Psoas muscle (tissue), 8 donors: ENCODE measurements around the gene PDE4D. TPM values are rescaled to one million over a fixed set of nuclear protein-coding genes. Genes with fewer than 3 reads are reported as not detected.

Experiments used
- ATAC-seq, 4 donors: fragments of 200-7000 bp; cut with Tn5 transposase; one replicate each; pipeline ENCODE4 v1.9.1; 2020; ENCODE audit warnings: moderate library complexity in 3 of 4, mild to moderate bottlenecking in 2 of 4
- DNase-seq, 2 donors: peaks; one replicate each; pipeline ENCODE4 v3.0.0-alpha.2; 2020
- H3K27ac ChIP-seq: fragments of 200-600 bp; one replicate; pipeline ENCODE4 v1.8.0; 2022
- H3K27me3 ChIP-seq, 3 donors: fragments of 200-600 bp in 1 of 3; one replicate each; pipeline versions ENCODE4 v1.6.1 to v1.8.0; 2013 to 2022; ENCODE audit warnings: low read length in 2 of 3, mild to moderate bottlenecking in 2 of 3, moderate library complexity in 1 of 3; ENCODE audit not compliant: insufficient read depth in 3 of 3
- H3K36me3 ChIP-seq, 2 donors: fragments of 200-600 bp in 1 of 2; one replicate each; pipeline versions ENCODE4 v1.6.1 to v1.8.0; 2013 to 2022; ENCODE audit warnings: low read depth in 1 of 2, mild to moderate bottlenecking in 1 of 2, moderate library complexity in 1 of 2; ENCODE audit not compliant: insufficient read depth in 1 of 2
- H3K4me1 ChIP-seq: fragments of 200-600 bp; one replicate; pipeline ENCODE4 v1.8.0; 2022
- H3K4me3 ChIP-seq: fragments of 200-600 bp; one replicate; pipeline ENCODE4 v1.8.0; 2022; ENCODE audit warnings: mild to moderate bottlenecking
- H3K9me3 ChIP-seq: fragments of 200-600 bp; one replicate; pipeline ENCODE4 v1.8.0; 2022
- CTCF ChIP-seq: fragments of 200-600 bp; IDR thresholded peaks from one replicate; pipeline ENCODE4 v1.8.0; 2022; ENCODE audit warnings: antibody characterized with exemption
- WGBS, 3 donors: extraction: QIAGEN DNeasy Blood & Tissue Kit; methylation state at CpG; one replicate each; pipeline versions ENCODE4 v1.1.6 to v1.1.7; 2013; 5-methylcytosine and 5-hydroxymethylcytosine counted together
- intact Hi-C, 2 donors: fragments of 100-400 bp; cut with DNase I; formaldehyde crosslinking; loops; one replicate each; pipeline versions ENCODE4 v1.11.0 to v1.14.2; 2022
- polyA plus RNA-seq, 3 donors: library from polyadenylated mRNA; stranded (reverse); fragments of 200-250 nt; gene quantifications; one replicate each; pipeline ENCODE4 v1.2.3, GENCODE V29; 2013
- total RNA-seq, 4 donors: library from RNA; stranded (reverse); fragmentation: NEBNext Ultra II Directional in 2 of 4; extraction: Animal tissue kit (Norgen Biotek cat#: 25700) in 2 of 4; gene quantifications; one replicate each; pipeline versions ENCODE4 v1.2.1 to v1.2.4, GENCODE V29; 2021 to 2023
- donor health status: healthy with polysubstance abuse.
- donor health status: DM: no; HTN: no; CAD: no; lungs with moderate emphysema.
- donor health status: Bipolar disorder and iron deficiency.
- donor health status: healthy.
- donor health status: DM: yes; HTN: yes; CAD: no.
- donor health status: DM: no; HTN: no; CAD: no.
- donor health status: DM: no; HTN: no; CAD: no.
- donor health status: DM: yes; HTN: yes; CAD: no.

The PDE4D gene
- total and polyA plus RNA-seq, 7 donors: 42.6 to 283 (median 88.7) TPM

GRCh38 chr5:59525311-59525710, 368.2 kb downstream of the PDE4D start:
- no peak for TF ChIP-seq CTCF
- no peaks in the 10 kb centered on the region for H3K9me3 ChIP-seq
- DNase-seq: no peak
- H3K4me3 ChIP-seq: no peak overlapping the region
- intact Hi-C loops: no loop called here
- H3K36me3 ChIP-seq: no peaks in the 10 kb centered on the region
- H3K4me1 ChIP-seq: peaks cover 18% of the 10 kb centered on the region
- no peak for ATAC-seq
- 79 to 94% (median 85%) methylated on average over 3 of the region's 3 CpGs for WGBS, 3 donors
- no peaks in the 10 kb centered on the region for H3K27me3 ChIP-seq
- H3K27ac ChIP-seq: no peak overlapping the region

DNA sequence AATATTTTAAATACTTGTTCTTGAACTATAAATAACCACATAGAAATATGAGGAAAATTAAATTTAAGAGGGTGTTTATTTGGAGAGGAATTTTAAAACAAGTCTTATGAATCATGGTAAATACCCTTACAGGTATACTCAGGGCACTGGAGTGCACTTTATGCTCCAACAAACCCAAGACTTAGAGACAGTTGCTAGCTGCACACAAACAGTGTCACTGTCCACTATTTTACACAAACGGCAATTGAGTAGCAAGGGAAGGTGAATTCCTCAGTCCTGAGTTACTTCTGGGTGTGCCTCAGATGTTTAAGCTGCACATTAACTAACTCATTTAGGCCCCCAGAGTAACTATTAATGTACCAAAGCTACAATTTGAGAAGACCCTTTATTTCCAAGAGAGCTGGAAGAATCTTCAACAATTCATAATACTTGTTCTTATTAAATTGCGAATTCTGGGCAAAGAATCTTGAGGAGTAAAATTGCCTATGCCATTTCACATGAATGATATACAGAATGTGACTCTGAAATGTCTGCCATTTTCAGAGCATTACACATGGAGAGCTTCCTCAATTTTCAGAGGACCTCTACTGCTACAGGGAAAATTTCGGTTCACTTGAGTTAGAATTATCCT, 371.2 kb downstream of the PDE4D start:
- no peak for TF ChIP-seq CTCF
- Histone ChIP-seq H3K27ac (peak overlapping the region; percentile 11), H3K27me3 (no peaks in the 10 kb centered on the region), H3K4me1 (peaks cover 22% of the 10 kb centered on the region), H3K4me3 (no peak overlapping the region), H3K36me3 (no peaks in the 10 kb centered on the region), H3K9me3 (no peaks in the 10 kb centered on the region)
- ATAC-seq: no peak
- 54 to 71% (median 62%) methylated on average over 3 of the region's 3 CpGs for WGBS, 3 donors
- intact Hi-C loops: no loop called here
- no peak for DNase-seq

DNA sequence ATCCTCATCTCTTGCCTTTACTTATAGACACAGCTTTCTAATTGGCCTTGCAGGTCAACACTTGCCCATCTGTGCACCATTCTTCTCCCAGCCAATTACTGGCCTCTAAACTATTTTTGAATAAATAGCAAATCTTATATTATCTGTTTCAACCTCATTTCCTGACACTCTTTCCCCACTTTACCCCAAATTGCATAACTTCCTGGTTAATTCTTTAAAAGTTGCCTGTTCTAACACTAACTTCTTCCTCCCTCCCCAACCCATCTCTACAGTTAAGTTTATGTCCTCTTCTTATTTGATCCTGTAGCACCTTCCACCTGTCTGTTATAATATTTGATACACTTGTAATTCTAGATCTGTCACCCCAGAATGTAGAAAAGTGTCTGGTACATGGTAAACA, 372.1 kb downstream of the PDE4D start:
- DNase-seq (no peak), ATAC-seq (no peak)
- no peaks in the 10 kb centered on the region for H3K36me3 ChIP-seq
- H3K9me3 ChIP-seq: no peaks in the 10 kb centered on the region
- H3K4me1 ChIP-seq: peaks cover 22% of the 10 kb centered on the region
- no peaks in the 10 kb centered on the region for H3K27me3 ChIP-seq
- H3K27ac ChIP-seq: peak overlapping the region; percentile 11
- intact Hi-C loops: no loop called here
- H3K4me3 ChIP-seq: no peak overlapping the region
- no peak for TF ChIP-seq CTCF

- ATAC-seq (peak in 3 of 4 donors; percentile 17 to 51 (median 47)), DNase-seq (no peak)
- no peak overlapping the region for H3K4me3 ChIP-seq
- 87 to 97% (median 95%) methylated on average over 5 of the region's 5 CpGs for WGBS, 3 donors
- no peak for TF ChIP-seq CTCF
- H3K27me3 ChIP-seq: no peaks in the 10 kb centered on the region
- intact Hi-C loops: no loop called here
- no peaks in the 10 kb centered on the region for H3K36me3 ChIP-seq
- peaks cover 26% of the 10 kb centered on the region for H3K4me1 ChIP-seq
- peak overlapping the region; percentile 43 for H3K27ac ChIP-seq
- no peaks in the 10 kb centered on the region for H3K9me3 ChIP-seq
These were observed 374.2 kb downstream of the PDE4D start for GRCh38 chr5:59519338-59519737.
